GM18502 (cell line): ENCODE results near the gene ABL1.

Experiments used
- ATAC-seq: cut with Tn5 transposase; IDR thresholded peaks from one replicate; pipeline ENCODE4 v1.9.1; 2021; ENCODE audit warnings: mild to moderate bottlenecking; ENCODE audit not compliant: unreplicated experiment, poor library complexity

ABL1 gene

DNA sequence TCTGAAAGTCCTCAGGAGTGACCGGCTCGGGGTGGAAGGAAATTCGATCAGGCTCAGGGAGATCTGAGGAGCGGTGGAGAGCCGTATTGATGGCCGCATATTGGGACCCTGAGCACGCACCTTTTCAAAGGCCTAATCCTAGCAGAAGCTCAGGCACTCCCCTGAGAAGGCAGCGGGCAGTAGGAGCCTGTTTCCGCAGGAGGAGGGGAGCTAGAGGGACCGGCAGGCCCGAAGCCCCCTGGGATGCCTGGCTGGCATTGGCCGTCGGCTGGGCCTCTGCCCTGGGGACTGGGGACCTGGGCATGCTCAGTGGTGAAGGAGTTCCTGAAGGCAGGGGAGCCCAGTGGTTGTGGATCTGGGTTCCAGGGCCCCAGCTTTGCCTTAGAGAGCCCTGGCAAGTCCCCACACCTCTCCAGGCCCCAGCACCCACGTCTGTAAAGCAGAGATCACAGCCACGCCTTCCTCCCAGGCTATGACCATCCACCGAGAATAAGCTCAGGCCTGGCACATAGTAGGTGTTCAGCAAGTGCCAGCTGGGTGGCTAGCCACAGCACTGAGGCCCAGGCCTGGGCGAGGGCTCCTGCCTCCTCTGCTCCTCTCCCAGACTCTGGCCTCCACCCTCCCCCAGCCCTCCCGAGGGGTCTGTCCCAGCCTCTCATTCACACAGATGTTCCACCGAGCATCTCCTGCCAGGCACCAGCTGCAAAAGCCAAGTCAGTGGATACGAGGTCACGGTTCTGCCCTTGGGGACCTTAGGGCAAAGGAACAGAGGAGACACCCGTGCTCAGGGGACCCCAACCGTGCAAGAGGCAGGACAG, 78.8 kb downstream of the ABL1 start:
- no peak for ATAC-seq

DNA sequence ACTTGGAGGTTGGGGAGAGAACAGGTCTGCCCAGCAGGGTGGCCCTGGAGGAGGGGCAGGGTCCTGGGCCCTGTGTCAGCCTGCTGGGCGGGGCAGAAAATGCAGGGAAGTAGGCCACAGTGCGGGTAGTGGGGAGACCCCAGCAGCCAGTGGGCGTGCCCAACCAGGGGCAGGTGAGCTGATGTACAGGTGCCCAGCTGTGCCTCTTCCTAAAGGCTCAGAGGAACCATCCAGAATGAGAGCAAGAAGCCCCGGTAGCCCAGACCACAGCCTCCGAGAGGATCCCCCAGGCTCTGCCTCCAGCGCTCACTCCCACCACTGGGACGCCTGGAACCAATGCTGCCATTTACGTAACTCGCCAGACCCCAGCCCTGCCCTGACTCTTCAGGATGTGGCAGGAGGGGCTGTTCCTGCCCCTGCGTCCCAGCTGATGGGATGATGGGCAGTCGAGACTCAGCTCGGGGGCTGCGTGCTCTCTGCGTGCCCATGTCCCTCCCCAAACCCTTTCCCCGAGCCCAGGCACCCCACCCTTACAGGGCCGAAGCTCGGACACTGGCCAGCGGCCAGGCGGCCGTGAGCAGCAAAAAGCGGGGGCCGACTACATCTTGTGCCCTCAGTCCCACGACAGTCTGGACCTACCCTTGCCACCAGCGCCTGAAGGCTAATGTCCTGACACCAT, 79.5 kb downstream of the ABL1 start:
- no peak for ATAC-seq

DNA sequence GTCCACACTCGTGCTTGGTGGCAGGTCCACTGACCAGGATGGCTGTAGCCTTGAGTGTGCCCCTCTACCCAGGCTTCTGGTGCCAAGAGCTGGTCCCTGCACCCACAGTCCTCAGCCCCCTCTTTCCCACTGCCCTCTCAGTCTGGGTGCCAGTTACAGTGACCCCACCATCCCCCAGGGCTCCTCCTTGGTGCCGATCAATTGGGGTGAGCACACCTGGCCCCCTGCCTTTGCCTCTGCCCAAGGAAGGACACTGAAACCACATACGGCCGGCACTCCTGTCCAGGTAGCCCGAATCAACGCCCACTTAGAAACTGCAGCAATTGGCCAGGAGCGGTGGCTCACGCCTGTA, 80.0 kb downstream of the ABL1 start:
- no peak for ATAC-seq

GRCh38 chr9:130917168-130917960, 82.3 kb downstream of the ABL1 start:
- no peak for ATAC-seq

DNA sequence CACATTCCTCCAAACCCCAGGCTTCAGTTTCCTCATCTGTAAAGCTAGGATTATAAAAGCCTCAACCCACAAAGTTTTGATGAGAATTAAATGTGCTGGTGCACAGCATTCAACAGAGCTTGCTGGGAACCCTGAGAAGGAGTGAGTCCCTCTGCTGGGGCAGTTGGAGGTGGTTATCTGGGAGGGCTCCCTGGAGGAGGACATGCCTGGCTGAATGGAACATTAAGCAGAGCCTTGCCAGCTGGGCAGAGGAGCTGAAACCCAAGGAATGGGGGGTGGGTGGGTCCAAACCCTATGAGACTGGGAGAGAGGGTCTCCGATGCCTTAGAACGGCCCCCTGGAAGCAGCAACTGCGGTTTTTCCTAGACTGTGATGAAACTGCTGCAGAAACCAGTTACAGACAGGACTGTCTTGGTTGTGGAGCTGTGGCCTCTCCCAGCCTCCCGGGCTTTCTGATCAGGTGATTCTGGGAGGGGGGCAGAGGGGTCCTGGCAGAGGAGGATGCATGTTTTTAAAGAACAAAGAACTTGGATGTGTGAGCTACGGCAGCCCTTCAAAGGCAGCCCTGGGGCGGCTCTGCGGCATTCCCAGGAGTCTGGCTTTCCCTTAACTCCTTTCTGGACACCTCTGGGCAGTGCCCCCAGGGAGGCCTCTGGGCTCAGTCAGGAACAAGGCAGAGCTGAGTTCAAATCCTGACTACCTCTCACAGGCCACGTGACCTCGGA, 83.2 kb downstream of the ABL1 start:
- ATAC-seq, result no peak

GRCh38 chr9:130918826-130919558, 83.9 kb downstream of the ABL1 start:
- ATAC-seq, result no peak

GRCh38 chr9:130919559-130920145, 84.6 kb downstream of the ABL1 start:
- no peak for ATAC-seq

GRCh38 chr9:130920233-130920632, 85.2 kb downstream of the ABL1 start:
- ATAC-seq, result no peak

DNA sequence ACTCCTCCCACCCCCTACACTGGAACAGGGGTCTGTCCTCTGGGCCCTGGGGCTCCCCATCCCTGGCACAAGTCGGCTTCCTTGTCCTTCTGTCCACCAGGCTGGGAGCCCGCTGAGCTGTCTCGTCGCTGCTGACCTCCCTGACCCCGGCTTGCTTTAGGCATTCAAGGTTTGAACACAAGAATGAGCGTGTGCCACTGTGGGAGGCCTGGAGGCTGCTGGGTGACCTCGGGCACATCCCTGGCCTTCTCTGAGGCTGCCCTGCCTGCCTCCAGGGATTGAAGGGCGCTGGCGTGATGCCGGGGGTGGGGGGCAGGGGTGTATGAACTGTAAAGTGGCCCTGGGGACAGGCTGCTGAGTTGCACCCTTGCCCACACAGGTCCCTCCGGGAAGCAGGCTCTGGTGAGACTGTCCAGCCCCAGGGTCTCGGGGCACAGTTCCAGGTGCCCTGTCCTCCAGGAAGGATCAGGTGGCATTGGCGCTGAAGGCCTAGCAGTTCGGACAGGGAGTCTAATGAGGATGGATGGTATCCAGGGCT, 85.8 kb downstream of the ABL1 start:
- ATAC-seq, result no peak

- ATAC-seq, result no peak
These were observed 86.4 kb downstream of the ABL1 start for GRCh38 chr9:130921300-130921988.

DNA sequence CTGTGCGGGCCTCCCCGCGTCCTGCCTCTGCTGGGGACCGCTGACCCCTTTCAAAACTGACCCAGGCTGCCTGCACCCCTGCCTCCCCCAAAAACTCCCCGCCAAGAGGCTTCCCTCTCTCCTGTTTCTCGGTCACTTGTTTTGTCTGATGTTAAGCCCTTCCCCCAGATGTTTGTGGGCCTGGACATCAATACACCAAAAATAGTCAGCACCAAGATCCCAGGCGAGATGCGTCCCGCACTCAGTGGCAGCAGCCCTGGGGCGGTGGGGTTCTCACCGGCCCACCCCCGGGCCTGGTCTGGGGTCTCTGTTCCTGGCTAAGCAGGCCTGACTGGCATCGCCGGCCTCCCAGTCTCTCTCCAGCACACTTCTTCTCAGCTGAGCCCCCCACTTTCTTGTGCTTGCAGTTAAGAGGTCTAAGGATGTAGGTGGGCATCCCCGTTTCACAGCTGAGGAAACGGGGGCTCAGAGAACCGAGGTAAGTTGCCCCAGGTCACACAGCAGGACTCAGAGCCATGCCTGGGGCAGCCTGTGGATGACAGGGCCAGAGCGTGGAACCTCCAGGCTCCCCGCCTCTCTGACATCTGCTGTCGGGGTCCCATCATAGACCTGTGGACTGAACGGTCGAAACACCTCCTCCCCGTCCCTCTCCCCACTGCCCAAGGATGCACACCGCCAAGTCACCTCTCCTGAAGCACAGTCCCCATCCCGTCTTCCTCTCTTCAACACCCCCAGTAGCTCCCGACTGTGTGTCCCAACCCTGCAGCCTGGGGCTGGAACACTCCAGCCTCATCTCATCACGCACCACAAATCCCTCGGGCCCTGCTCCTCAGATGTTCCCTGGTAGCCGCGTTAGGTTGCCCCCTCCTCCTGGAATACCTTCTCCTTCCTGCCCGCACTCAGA, 87.2 kb downstream of the ABL1 start:
- ATAC-seq, result no peak

GRCh38 chr9:130922893-130923610, 88.0 kb downstream of the ABL1 start:
- ATAC-seq, result no peak

- no peak for ATAC-seq
These were observed 88.8 kb downstream of the ABL1 start for GRCh38 chr9:130923611-130924447.

DNA sequence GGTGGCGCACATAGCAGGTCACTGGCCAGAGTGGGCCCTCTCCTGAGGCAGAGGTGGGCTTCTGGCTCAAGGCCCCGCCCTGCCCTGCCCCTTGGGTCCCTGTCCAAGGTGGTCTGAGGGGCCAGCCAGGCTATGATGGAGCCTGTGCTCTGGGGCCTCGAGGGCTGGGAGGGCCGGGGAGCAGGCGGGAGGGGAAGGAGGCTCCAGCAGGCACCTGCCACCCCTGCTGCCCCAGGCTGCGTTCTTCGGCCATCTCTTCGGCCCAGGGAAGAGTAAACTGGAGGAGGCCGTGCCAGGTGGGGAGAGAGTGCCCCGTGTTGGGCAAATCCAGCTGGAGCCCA, 89.4 kb downstream of the ABL1 start:
- no peak for ATAC-seq

DNA sequence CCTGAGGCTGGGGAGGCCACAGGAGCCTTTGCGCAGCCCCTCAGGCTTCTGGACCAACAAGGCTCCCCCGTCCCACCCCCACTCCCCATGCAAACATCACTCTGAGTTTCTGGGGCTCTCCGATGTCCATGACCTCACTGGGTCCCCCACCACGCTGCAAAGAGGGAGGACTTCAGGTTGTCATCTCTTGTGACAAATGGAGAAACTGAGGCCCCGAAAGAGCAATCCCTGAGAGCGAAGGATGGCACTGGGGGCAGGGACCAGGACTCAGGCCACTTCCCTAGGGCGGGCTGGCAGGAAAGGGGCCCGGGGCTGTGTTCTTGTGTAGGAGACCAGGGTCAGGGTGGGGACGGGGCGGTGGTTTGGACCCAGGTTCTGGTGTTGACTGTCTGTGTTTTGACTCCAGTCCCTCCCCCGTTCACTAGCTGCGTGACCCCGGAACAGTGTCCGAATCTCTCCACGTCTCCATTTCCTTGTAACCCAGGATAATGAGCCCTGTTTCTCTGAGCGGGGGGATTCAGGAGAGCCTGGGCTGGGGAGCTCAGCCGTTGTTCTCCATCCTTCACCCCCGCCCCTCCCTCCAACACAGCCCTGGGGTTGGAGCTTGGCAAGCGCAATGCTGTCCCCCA, 90.1 kb downstream of the ABL1 start:
- no peak for ATAC-seq

DNA sequence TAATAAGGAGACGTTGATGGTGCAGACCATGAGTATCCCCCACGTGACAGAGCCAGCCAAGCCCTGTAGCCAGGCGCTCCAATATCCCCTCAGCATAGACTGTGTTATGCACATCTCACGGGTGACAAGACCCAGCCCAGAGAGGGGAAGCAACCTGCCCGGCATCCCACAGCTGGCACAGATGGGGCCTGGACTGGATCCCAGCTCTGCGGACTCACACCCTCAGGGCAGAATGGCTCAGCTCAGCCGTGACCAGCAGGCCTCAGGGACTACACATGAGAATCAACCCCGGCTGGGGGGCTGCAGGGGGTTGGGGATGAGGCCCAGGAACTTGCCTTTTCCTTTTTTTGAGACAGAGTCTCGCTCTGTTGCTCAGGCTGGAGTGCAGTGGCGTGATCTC, 92.3 kb downstream of the ABL1 start:
- ATAC-seq, result no peak
